Measurements from ENCODE around the gene S1PR4. TPM values are rescaled to one million over a fixed set of nuclear protein-coding genes. Genes with fewer than 3 reads are reported as not detected.

Gene S1PR4
- polyA plus RNA-seq, 1 of the 3 experiments (the other 2 are of a cell fraction), result not detected

DNA sequence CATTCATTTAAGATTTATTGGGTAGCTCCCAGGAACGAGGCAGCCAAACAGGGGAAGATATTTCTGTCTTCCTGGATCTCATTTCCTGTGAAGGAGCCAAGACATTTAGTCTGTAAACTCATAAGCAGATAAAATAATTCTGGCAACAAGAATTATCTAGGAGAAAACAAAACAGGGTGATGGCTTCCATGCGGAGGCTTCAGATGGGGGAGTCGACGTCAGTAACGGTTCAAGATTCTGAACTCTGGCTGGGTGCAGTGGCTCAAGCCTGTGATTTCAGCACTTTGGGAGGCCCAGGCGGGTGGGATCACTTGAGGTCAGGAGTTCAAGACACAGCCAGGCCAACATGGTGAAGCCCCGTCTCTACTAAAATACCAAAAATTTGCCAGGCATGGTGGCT lies 41.5 kb upstream of the S1PR4 start:
- Histone ChIP-seq H3K36me3 (replicated peaks in 1 of 2; ENCODE audit: control insufficient read depth in 1 of 2, insufficient read depth in 2 of 2, low read length in 1 of 2) (no peaks in the 10 kb centered on the region), H3K9me2 (no peaks in the 10 kb centered on the region), H3F3A (replicated peaks; ENCODE audit: insufficient read depth) (peaks cover 25% of the 10 kb centered on the region), H4K20me1 (ENCODE audit: insufficient read depth) (no peaks in the 10 kb centered on the region), H3K79me2 (ENCODE audit: insufficient read depth) (no peaks in the 10 kb centered on the region), H3K27ac (ENCODE audit: low read depth in 2 of 2, low read length in 1 of 2) (no peak overlapping the region; a peak in 1 of 4 replicates), H3K9ac (no peak overlapping the region), H3K4me2 (no peak overlapping the region), H3K27me3 (ENCODE audit: insufficient read depth) (no peaks in the 10 kb centered on the region), H3K4me3 (ENCODE audit: low read depth in 2 of 2, low read length in 1 of 2) (no peak overlapping the region), H2AFZ (ENCODE audit: low read depth) (no peak overlapping the region), H3K9me3 (no peaks in the 10 kb centered on the region), H3K4me1 (ENCODE audit: control insufficient read depth in 1 of 2, insufficient read depth in 2 of 2, low read depth in 1 of 2, low read length in 1 of 2) (peaks cover 2 to 7% of the 10 kb centered on the region in 2 experiments; a peak in 2 of 4 replicates)
- CTCF ChIA-PET, result interaction anchor here (1.0 to 1.7 kb wide), 2 partner anchors 175 to 186 kb away, joined by 6 read pairs; no protein-coding TSS in a partner anchor
- POLR2A ChIA-PET, result no interaction called here
- 80% methylated on average over 7 of the region's 7 CpGs for WGBS (ENCODE audit: low lambda C conversion rate)
- DNase-seq, result no peak
- TF ChIP-seq POLR2AphosphoS5 (IDR thresholded peaks at IDR 0.05; ENCODE audit: low read depth, low read length) (no peak), MEF2A (IDR thresholded peaks at IDR 0.05; ENCODE audit: borderline replicate concordance, low read depth) (no peak), SIN3A (IDR thresholded peaks at IDR 0.05; ENCODE audit: borderline replicate concordance, low read depth, low read length) (no peak), EP300 (IDR thresholded peaks at IDR 0.05; ENCODE audit: borderline replicate concordance in 1 of 2, low read depth in 1 of 2, low read length in 1 of 2) (no peak)

DNA sequence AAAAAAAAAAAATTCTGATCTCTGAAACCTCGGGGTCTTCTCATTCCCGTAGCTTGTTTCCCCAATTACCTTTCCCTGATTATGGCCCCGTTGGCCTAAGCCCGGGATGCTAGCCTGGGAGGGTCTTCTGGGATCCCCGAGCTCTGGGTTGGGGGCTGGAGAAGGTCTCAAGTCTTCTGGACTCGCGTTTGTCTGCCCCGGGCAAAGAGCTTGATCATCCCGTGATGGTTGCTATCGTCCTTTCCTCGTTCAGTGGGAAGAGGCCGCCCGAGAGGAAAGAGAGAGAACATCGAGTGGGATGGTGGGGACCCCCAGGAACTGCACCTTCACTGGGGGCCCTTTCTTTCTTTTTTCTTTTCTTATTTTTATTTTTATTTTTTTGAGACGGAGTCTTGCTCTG lies 40.3 kb upstream of the S1PR4 start:
- no peak for DNase-seq
- Histone ChIP-seq H4K20me1 (ENCODE audit: insufficient read depth) (no peaks in the 10 kb centered on the region), H3K9me2 (no peaks in the 10 kb centered on the region), H2AFZ (ENCODE audit: low read depth) (no peak overlapping the region), H3K4me3 (ENCODE audit: low read depth in 2 of 2, low read length in 1 of 2) (no peak overlapping the region), H3F3A (replicated peaks; ENCODE audit: insufficient read depth) (peaks cover 36% of the 10 kb centered on the region), H3K27ac (ENCODE audit: low read depth in 2 of 2, low read length in 1 of 2) (no peak overlapping the region), H3K79me2 (ENCODE audit: insufficient read depth) (no peaks in the 10 kb centered on the region), H3K27me3 (ENCODE audit: insufficient read depth) (no peaks in the 10 kb centered on the region), H3K9me3 (no peaks in the 10 kb centered on the region), H3K9ac (no peak overlapping the region), H3K36me3 (replicated peaks in 1 of 2; ENCODE audit: control insufficient read depth in 1 of 2, insufficient read depth in 2 of 2, low read length in 1 of 2) (no peaks in the 10 kb centered on the region), H3K4me2 (no peak overlapping the region), H3K4me1 (ENCODE audit: control insufficient read depth in 1 of 2, insufficient read depth in 2 of 2, low read depth in 1 of 2, low read length in 1 of 2) (peaks cover 2 to 16% of the 10 kb centered on the region in 2 experiments; a peak in 2 of 4 replicates)
- TF ChIP-seq RCOR1 (IDR thresholded peaks at IDR 0.05; ENCODE audit: low read length), result no peak
- TF ChIP-seq RFX5 (IDR thresholded peaks at IDR 0.05; ENCODE audit: low read length), result no peak
- TF ChIP-seq CHD2 (IDR thresholded peaks at IDR 0.05; ENCODE audit: low read length, partially characterized antibody), result no peak
- no peak for TF ChIP-seq RAD21 (IDR thresholded peaks at IDR 0.05; ENCODE audit: low read length)
- WGBS (ENCODE audit: low lambda C conversion rate), result 72% methylated on average over 15 of the region's 15 CpGs
- ChIA-PET CTCF (interaction anchor here (0.6 to 4.7 kb wide), 5 partner anchors 9 to 176 kb away, joined by 5 to 24 read pairs (median 8); no protein-coding TSS in a partner anchor), POLR2A (no interaction called here)

DNA sequence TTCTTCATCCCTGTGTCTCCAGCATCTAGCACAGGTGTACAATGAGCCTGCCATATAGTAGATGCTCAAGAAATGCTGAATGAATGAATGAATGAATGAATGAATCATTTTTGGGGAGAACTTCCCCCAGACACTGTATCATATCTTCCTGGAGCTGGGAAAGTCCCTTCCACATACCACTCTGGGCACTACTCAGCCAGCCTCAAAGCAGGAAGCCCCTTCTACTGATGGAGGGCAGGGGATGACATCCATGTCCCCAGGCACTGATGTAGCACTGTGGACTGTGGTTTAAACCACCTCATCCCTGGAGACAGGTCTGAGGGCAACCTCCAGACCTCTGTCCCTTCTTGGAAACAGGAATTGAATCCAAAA lies 37.9 kb upstream of the S1PR4 start:
- H3K9me2 ChIP-seq, result no peaks in the 10 kb centered on the region
- TF ChIP-seq YY1 (IDR thresholded peaks at IDR 0.05; ENCODE audit: low read depth) (no peak), GABPA (IDR thresholded peaks at IDR 0.05; ENCODE audit: low read depth) (no peak), FOXM1 (IDR thresholded peaks at IDR 0.05; ENCODE audit: low read depth) (no peak), POLR2AphosphoS5 (IDR thresholded peaks at IDR 0.05; ENCODE audit: low read depth, low read length) (no peak), RAD21 (IDR thresholded peaks at IDR 0.05; ENCODE audit: low read length) (no peak), ELF1 (IDR thresholded peaks at IDR 0.05) (no peak)
- peaks cover 0 to 16% of the 10 kb centered on the region in 2 experiments; a peak in 1 of 4 replicates for H3K4me1 ChIP-seq (ENCODE audit: control insufficient read depth in 1 of 2, insufficient read depth in 2 of 2, low read depth in 1 of 2, low read length in 1 of 2)
- H3K36me3 ChIP-seq (replicated peaks in 1 of 2; ENCODE audit: control insufficient read depth in 1 of 2, insufficient read depth in 2 of 2, low read length in 1 of 2), result no peaks in the 10 kb centered on the region
- peak overlapping the region in 1 of 2 experiments; percentile 100; a peak in 1 of 4 replicates for H3K27ac ChIP-seq (ENCODE audit: low read depth in 2 of 2, low read length in 1 of 2)
- no peak overlapping the region for H2AFZ ChIP-seq (ENCODE audit: low read depth)
- no peaks in the 10 kb centered on the region for H4K20me1 ChIP-seq (ENCODE audit: insufficient read depth)
- H3K9me3 ChIP-seq, result no peaks in the 10 kb centered on the region
- H3K79me2 ChIP-seq (ENCODE audit: insufficient read depth), result no peaks in the 10 kb centered on the region
- ChIA-PET CTCF (interaction anchor here (0.6 to 4.7 kb wide), 7 partner anchors 11 to 720 kb away, joined by 3 to 24 read pairs (median 4); no protein-coding TSS in a partner anchor), POLR2A (no interaction called here)
- H3K4me2 ChIP-seq, result no peak overlapping the region
- H3F3A ChIP-seq (replicated peaks; ENCODE audit: insufficient read depth), result peaks cover 38% of the 10 kb centered on the region
- H3K9ac ChIP-seq, result no peak overlapping the region
- no peaks in the 10 kb centered on the region for H3K27me3 ChIP-seq (ENCODE audit: insufficient read depth)
- no peak for DNase-seq
- no peak overlapping the region for H3K4me3 ChIP-seq (ENCODE audit: low read depth in 2 of 2, low read length in 1 of 2)
